Common myeloid progenitor, CD34-positive (primary cell): ENCODE results near the gene CCN6.

ENCODE experiments used
- CTCF ChIA-PET: fragments of 350-600 bp; sonication (Branson Sonifier 250); formaldehyde crosslinking; loops from one replicate; lab custom pipeline; 2021; ENCODE audit warnings: antibody characterized with exemption; lab: Charles Lee
- POLR2A ChIA-PET: fragments of 350-600 bp; sonication (Branson Sonifier 250); formaldehyde crosslinking; loops from one replicate; lab custom pipeline; 2021; ENCODE audit warnings: antibody characterized with exemption; lab: Charles Lee
- DNase-seq, 3 donors: peaks; one replicate each; pipeline versions ENCODE4 v3.0.0 to v3.0.0-alpha.2; 2013
- H3K27ac ChIP-seq, 2 experiments: 1 replicate in 1 of 2; 2 replicates in 1 of 2; pipeline ENCODE4 v1.7.0; 2013; ENCODE audit warnings: inconsistent platforms in 2 of 2, low read length in 2 of 2, mild to moderate bottlenecking in 2 of 2, low read depth in 1 of 2, moderate library complexity in 1 of 2; ENCODE audit not compliant: severe bottlenecking in 2 of 2, insufficient read depth in 1 of 2, poor library complexity in 1 of 2
- H3K27me3 ChIP-seq, 5 experiments: replicated peaks in 2 of 5; 1 replicate in 3 of 5; 2 replicates in 2 of 5; pipeline versions ENCODE4 v1.6.1 to v1.7.0; 2013; ENCODE audit warnings: low read length in 4 of 5, mild to moderate bottlenecking in 2 of 5, moderate library complexity in 2 of 5, inconsistent platforms in 1 of 5; ENCODE audit not compliant: insufficient read depth in 5 of 5, control insufficient read depth in 4 of 5
- H3K36me3 ChIP-seq, 4 experiments: 1 replicate in 2 of 4; 2 replicates in 2 of 4; pipeline versions ENCODE4 v1.6.1 to v1.7.0; 2013; ENCODE audit warnings: low read length in 3 of 4, control low read depth in 1 of 4, mild to moderate bottlenecking in 1 of 4; ENCODE audit not compliant: control insufficient read depth in 4 of 4, insufficient read depth in 4 of 4
- H3K4me1 ChIP-seq, 4 experiments: 1 replicate in 3 of 4; 2 replicates in 1 of 4; pipeline versions ENCODE4 v1.6.1 to v1.7.1; 2013; ENCODE audit warnings: low read length in 3 of 4, mild to moderate bottlenecking in 3 of 4, control low read depth in 1 of 4, inconsistent platforms in 1 of 4, moderate library complexity in 1 of 4; ENCODE audit not compliant: control insufficient read depth in 4 of 4, insufficient read depth in 4 of 4; ENCODE audit errors: control extremely low read depth in 1 of 4
- H3K4me3 ChIP-seq, 7 experiments: 1 replicate in 4 of 7; 2 replicates in 3 of 7; pipeline versions ENCODE4 v1.5.1 to v1.7.0; 2013; ENCODE audit warnings: mild to moderate bottlenecking in 7 of 7, low read length in 6 of 7, moderate library complexity in 6 of 7, inconsistent platforms in 2 of 7, low read depth in 2 of 7, control low read depth in 1 of 7; ENCODE audit not compliant: insufficient read depth in 4 of 7, control insufficient read depth in 1 of 7; ENCODE audit errors: extremely low read depth in 1 of 7
- H3K9me3 ChIP-seq, 5 experiments: 1 replicate in 4 of 5; 2 replicates in 1 of 5; pipeline versions ENCODE4 v1.6.1 to v1.7.1; 2013; ENCODE audit warnings: low read length in 4 of 5, mild to moderate bottlenecking in 2 of 5, inconsistent platforms in 1 of 5, low read depth in 1 of 5, moderate library complexity in 1 of 5; ENCODE audit not compliant: control insufficient read depth in 4 of 5, insufficient read depth in 2 of 5; ENCODE audit errors: control extremely low read depth in 1 of 5
- WGBS: methylation state at CpG from one replicate; pipeline ENCODE4 v1.1.5; 2013; ENCODE audit not compliant: insufficient coverage; 5-methylcytosine and 5-hydroxymethylcytosine counted together

The CCN6 gene

GRCh38 chr6:112013051-112013450 lies 40.9 kb upstream of the CCN6 start:
- Histone ChIP-seq H3K36me3 (no peaks in the 10 kb centered on the region), H3K4me3 (no peak overlapping the region), H3K9me3 (no peaks in the 10 kb centered on the region), H3K4me1 (peaks cover 0 to 3% (median 2%) of the 10 kb centered on the region in 4 experiments), H3K27me3 (no peaks in the 10 kb centered on the region), H3K27ac (no peak overlapping the region)
- CTCF ChIA-PET: interaction anchor here (1.5 to 8.4 kb wide), 2 partner anchors 16 to 29 kb away, joined by 3 to 51 read pairs; no protein-coding TSS in a partner anchor
- POLR2A ChIA-PET: interaction anchor here (0.5 kb wide), 1 partner anchor 479 kb away, joined by 3 read pairs; no protein-coding TSS in a partner anchor
- DNase-seq: no peak
- 100% methylated on average over 1 of the region's 3 CpGs for WGBS

- Histone ChIP-seq H3K27me3 (no peaks in the 10 kb centered on the region), H3K36me3 (no peaks in the 10 kb centered on the region), H3K9me3 (no peaks in the 10 kb centered on the region), H3K27ac (no peak overlapping the region), H3K4me1 (no peaks in the 10 kb centered on the region), H3K4me3 (no peak overlapping the region)
- WGBS: 78% methylated on average over 1 of the region's 2 CpGs
- POLR2A ChIA-PET: interaction anchor here (0.8 kb wide), 1 partner anchor 149 kb away, joined by 3 read pairs; no protein-coding TSS in a partner anchor
- DNase-seq: no peak
- CTCF ChIA-PET: interaction anchor here (0.9 to 8.4 kb wide), 2 partner anchors 28 to 144 kb away, joined by 3 to 51 read pairs; no protein-coding TSS in a partner anchor
Observed at GRCh38 chr6:112014483-112014882, 39.4 kb upstream of the CCN6 start.

DNA sequence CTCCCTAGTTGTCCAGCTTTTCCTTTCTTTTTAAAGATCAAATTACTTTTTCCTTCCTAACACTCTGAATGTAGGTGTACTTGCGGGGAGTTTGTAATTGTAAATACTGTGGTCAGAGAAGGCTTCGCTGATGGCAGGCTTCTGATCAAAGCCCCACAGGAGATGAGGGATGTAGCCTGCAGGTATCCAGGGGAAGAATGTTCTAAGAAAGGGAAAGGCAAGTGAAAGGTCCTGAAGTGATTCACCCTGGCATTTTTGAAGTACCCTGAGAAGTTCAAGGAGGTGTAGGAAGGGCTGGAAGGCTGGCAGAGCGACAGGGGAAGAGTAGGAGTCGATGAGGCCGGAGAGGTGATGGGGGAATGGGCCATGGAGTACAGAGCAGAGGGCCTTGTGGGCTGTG lies 38.2 kb upstream of the CCN6 start:
- Histone ChIP-seq H3K4me1 (no peaks in the 10 kb centered on the region), H3K4me3 (no peak overlapping the region), H3K27me3 (no peaks in the 10 kb centered on the region), H3K9me3 (no peaks in the 10 kb centered on the region), H3K36me3 (no peaks in the 10 kb centered on the region), H3K27ac (no peak overlapping the region)
- no peak for DNase-seq
- POLR2A ChIA-PET: no interaction called here
- 100% methylated on average over 4 of the region's 5 CpGs for WGBS
- CTCF ChIA-PET: interaction anchor here (0.6 to 5.1 kb wide), 4 partner anchors 12 to 1734 kb away, joined by 3 to 34 read pairs (median 10); no protein-coding TSS in a partner anchor

DNA sequence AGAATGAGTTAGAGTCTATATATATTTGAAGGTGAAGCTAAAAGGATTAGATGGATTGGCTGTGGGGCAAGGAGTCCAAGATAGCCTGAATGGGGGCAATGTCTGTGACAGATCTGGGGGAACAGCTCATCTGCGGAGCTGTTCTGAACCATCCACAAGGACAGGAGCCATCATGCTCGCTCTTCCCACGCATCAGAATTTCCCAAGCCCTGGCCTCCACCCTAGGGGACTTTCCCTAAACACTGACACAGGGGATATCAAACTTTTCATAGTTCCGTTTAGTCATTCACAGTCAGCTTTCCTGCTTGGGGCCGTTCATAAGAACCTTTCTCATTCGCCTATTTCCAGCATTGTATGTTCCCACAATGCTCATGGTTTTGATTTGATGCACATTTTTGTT lies 37.6 kb upstream of the CCN6 start:
- Histone ChIP-seq H3K4me1 (no peaks in the 10 kb centered on the region), H3K27ac (no peak overlapping the region), H3K36me3 (no peaks in the 10 kb centered on the region), H3K27me3 (no peaks in the 10 kb centered on the region), H3K9me3 (no peaks in the 10 kb centered on the region), H3K4me3 (no peak overlapping the region)
- no peak for DNase-seq
- POLR2A ChIA-PET: no interaction called here
- CTCF ChIA-PET: interaction anchor here (0.6 to 5.1 kb wide), 4 partner anchors 11 to 1734 kb away, joined by 4 to 34 read pairs (median 10); no protein-coding TSS in a partner anchor
- 91% methylated on average over 5 of the region's 6 CpGs for WGBS

DNA sequence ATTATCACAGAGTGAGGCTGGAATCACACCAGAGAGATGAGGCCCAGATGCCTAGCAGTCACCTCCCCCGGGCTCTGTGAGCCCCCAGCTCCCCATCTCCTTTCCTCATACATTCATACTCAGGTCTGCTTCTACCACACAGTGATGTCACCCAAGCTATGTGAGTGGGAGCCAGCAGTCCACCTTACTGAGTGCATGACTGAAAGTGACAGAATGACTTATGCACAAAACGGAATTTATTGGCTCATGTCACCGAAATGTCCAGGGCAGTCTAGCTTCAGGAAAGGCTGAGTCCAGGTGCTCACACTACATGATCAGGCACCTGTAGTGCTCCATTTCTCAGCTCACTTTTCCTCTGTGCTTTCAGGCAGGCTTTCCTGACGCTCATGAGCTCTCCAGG lies 36.7 kb upstream of the CCN6 start:
- Histone ChIP-seq H3K4me1 (no peaks in the 10 kb centered on the region), H3K27ac (no peak overlapping the region)
- CTCF ChIA-PET: interaction anchor here (1.0 to 5.1 kb wide), 7 partner anchors 8 to 307 kb away, joined by 3 to 34 read pairs (median 5); no protein-coding TSS in a partner anchor

DNA sequence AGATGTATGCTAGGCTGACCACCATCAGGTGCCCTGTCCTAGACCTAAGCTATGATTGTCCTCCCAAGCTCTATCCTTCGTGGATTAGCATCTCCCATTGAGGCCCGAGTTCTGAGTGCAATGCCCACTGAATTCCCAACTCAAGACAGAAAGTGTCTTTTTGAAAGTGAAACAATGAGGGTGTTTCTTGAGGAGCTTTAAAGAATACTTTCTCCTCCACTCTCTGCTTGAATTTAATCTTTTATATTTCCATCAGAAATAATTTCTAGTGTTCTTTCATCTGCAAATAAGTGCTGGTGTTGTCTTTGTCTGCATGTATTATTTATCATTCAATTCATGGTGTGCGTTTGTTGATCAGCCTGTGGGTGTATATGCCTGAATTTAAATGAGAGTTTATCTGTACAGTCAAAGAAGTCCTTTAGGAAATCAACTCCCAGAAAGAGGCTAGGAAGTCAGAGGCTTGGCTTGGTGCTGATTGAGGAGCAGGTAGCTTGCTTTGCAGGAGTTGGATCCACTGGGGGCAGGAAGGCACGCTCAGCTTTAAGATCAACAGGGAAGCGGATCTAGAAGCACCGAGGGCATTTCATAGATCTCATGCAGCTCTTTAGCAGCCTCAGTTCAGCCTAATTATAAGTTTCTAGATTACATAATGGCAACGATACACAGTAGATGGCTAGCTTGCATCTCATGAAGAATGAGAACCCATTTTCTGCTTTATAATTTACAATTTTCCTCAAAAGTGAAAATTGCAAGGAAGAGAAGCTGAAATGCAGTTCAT lies 36.0 kb upstream of the CCN6 start:
- H3K27ac ChIP-seq: no peak overlapping the region
- H3K36me3 ChIP-seq: no peaks in the 10 kb centered on the region
- H3K9me3 ChIP-seq: no peaks in the 10 kb centered on the region
- no peaks in the 10 kb centered on the region for H3K4me1 ChIP-seq
- no peak for DNase-seq
- 97% methylated on average over 4 of the region's 7 CpGs for WGBS
- no peak overlapping the region for H3K4me3 ChIP-seq
- ChIA-PET CTCF (interaction anchor here (0.8 to 5.1 kb wide), 8 partner anchors 9 to 308 kb away, joined by 3 to 34 read pairs (median 4); no protein-coding TSS in a partner anchor), POLR2A (no interaction called here)
- no peaks in the 10 kb centered on the region for H3K27me3 ChIP-seq

More for the DNA sequence above, 36.7 kb upstream of the CCN6 start:
- DNase-seq: no peak
- no peaks in the 10 kb centered on the region for H3K27me3 ChIP-seq
- H3K9me3 ChIP-seq: no peaks in the 10 kb centered on the region
- H3K36me3 ChIP-seq: no peaks in the 10 kb centered on the region
- WGBS: 91% methylated on average over 3 of the region's 4 CpGs
- POLR2A ChIA-PET: no interaction called here
- no peak overlapping the region for H3K4me3 ChIP-seq
